ENCODE data around the gene SURF2. TPM values are rescaled to one million over a fixed set of nuclear protein-coding genes. Genes with fewer than 3 reads are reported as not detected.
A peak's percentile ranks its signal among the peaks of the same experiment; 100 is the strongest.

SURF2 gene
- total and polyA plus RNA-seq, 9 of the 15 experiments (the other 6 are each of a cell fraction or from before 2014, with no cell fraction given), result 5.5 to 82.5 (median 21.3) TPM

GRCh38 chr9:133347985-133348717 lies 8.2 kb upstream of the SURF2 start, which contains the start of the genes MED22 and RPL7A (continued):
- peak; percentile 99 for TF ChIP-seq KDM5B (IDR thresholded peaks at IDR 0.05; ENCODE audit: insufficient replicate concordance, low read depth, low read length)
- TF ChIP-seq CUX1 (CRISPR knock-in tag; IDR thresholded peaks at IDR 0.05), result no peak
- no peak for TF ChIP-seq IRF2 (CRISPR knock-in tag; IDR thresholded peaks at IDR 0.05)
- peak; percentile 8; the same call in 1 of the 2 replicates for TF ChIP-seq TCF3 (CRISPR knock-in tag; IDR thresholded peaks at IDR 0.05)
- TF ChIP-seq E2F3 (CRISPR knock-in tag; IDR thresholded peaks at IDR 0.05), result peak; percentile 68; the same call in 1 of the 2 replicates
- TF ChIP-seq ZMIZ1 (IDR thresholded peaks at IDR 0.05; ENCODE audit: low read depth in 2 of 2, low read length in 2 of 2), result 0 out of 4 replicates have a peak, but pooled peaks of 1 of the 2 experiments have one; percentile 56
- 0 out of 2 replicates have a peak, but pooled peaks have one; percentile 17 for TF ChIP-seq ZNF449 (CRISPR knock-in tag; IDR thresholded peaks at IDR 0.05)
- peak; percentile 97 for TF ChIP-seq RBM39 (optimal IDR thresholded peaks at IDR 0.05; ENCODE audit: low read depth, low read length)
- TF ChIP-seq RNF2 (IDR thresholded peaks at IDR 0.05), result peak; percentile 76; the same call in 1 of the 2 replicates
- TF ChIP-seq ZNF316 (IDR thresholded peaks at IDR 0.05), result 0 out of 2 replicates have a peak, but pooled peaks have one; percentile 5
- peak; percentile 53; the same call in 1 of the 2 replicates for TF ChIP-seq L3MBTL2 (IDR thresholded peaks at IDR 0.05)
- TF ChIP-seq SIN3B (IDR thresholded peaks at IDR 0.05; ENCODE audit: low read depth), result peak; percentile 76; the same call in 1 of the 2 replicates
- no peak for TF ChIP-seq ATF3 (IDR thresholded peaks at IDR 0.05)
- no peak for TF ChIP-seq ATF3 (CRISPR knock-in tag; conservative IDR thresholded peaks at IDR 0.05)
- peak; percentile 88 for TF ChIP-seq GTF2F1 (IDR thresholded peaks at IDR 0.05; ENCODE audit: low read depth, low read length)
